Kidney (tissue), 14 donors: ENCODE measurements around the gene PBX4. TPM values are rescaled to one million over a fixed set of nuclear protein-coding genes. Genes with fewer than 3 reads are reported as not detected.

Experiments used
- DNase-seq, 5 donors: peaks; one replicate each; pipeline ENCODE4 v3.0.0-alpha.2; 2013 to 2020
- FAIRE-seq: peaks from 2 replicates; lab custom pipeline; 2012; peaks lifted over from hg19 to GRCh38; lab: Jason Lieb, UNC
- H3K27ac ChIP-seq, 2 donors: one replicate each; pipeline ENCODE4 v1.7.0; 2013; ENCODE audit warnings: low read depth in 2 of 2, low read length in 2 of 2, inconsistent platforms in 1 of 2
- H3K27me3 ChIP-seq: one replicate; pipeline ENCODE4 v1.7.1; 2013; ENCODE audit warnings: low read length, inconsistent platforms; ENCODE audit not compliant: control insufficient read depth, insufficient read depth
- H3K36me3 ChIP-seq, 3 donors: one replicate each; pipeline versions ENCODE4 v1.7.0 to v1.7.1; 2013; ENCODE audit warnings: low read length in 3 of 3, control low read depth in 1 of 3, inconsistent platforms in 1 of 3; ENCODE audit not compliant: insufficient read depth in 3 of 3, control insufficient read depth in 2 of 3
- H3K4me1 ChIP-seq, 3 donors: one replicate each; pipeline versions ENCODE4 v1.7.0 to v1.7.1; 2013; ENCODE audit warnings: low read length in 3 of 3, inconsistent platforms in 1 of 3, low read depth in 1 of 3; ENCODE audit not compliant: control insufficient read depth in 2 of 3, insufficient read depth in 2 of 3
- H3K4me3 ChIP-seq, 3 donors: one replicate each; pipeline versions ENCODE4 v1.7.0 to v1.8.1; 2013; ENCODE audit warnings: low read length in 3 of 3, control low read depth in 1 of 3, inconsistent platforms in 1 of 3
- H3K9ac ChIP-seq, 3 donors: one replicate each; pipeline versions ENCODE4 v1.7.0 to v1.7.1; 2013; ENCODE audit warnings: low read length in 3 of 3, control low read depth in 1 of 3, inconsistent platforms in 1 of 3
- H3K9me3 ChIP-seq, 3 donors: one replicate each; pipeline versions ENCODE4 v1.7.0 to v1.7.1; 2013; ENCODE audit warnings: low read length in 3 of 3, control low read depth in 1 of 3, inconsistent platforms in 1 of 3; ENCODE audit not compliant: control insufficient read depth in 2 of 3, insufficient read depth in 1 of 3
- CTCF ChIP-seq: IDR thresholded peaks from 3 replicates; pipeline ENCODE4 v1.5.1; 2012; ENCODE audit warnings: mild to moderate bottlenecking, moderate library complexity, borderline replicate concordance; ENCODE audit not compliant: insufficient read depth; ENCODE audit errors: extremely low read depth
- intact Hi-C: fragments of 100-400 bp; cut with DNase I; formaldehyde crosslinking; loops from one replicate; pipeline ENCODE4 v1.11.1; 2022
- polyA plus RNA-seq: library from polyadenylated mRNA; stranded (reverse); fragments of 350-450 nt; fragmentation: Illumina TruSeq; extraction: RNeasy Lipid Tissue Mini Kit (QIAGEN cat#74804); gene quantifications from one replicate; pipeline ENCODE4 v1.2.3, GENCODE V29; 2014; ENCODE audit warnings: low read depth, low replicate concordance; ENCODE audit not compliant: insufficient read depth
- total RNA-seq: library from RNA; stranded (reverse); fragmentation: NEBNext Ultra II Directional; extraction: Animal tissue kit (Norgen Biotek cat#: 25700); gene quantifications from one replicate; pipeline ENCODE4 v1.2.1, GENCODE V29; 2021
- donor health status: control.
- donor health status: control.
- donor health status: control.
- donor health status: control.
- donor health status: control.
- donor health status: DM: yes; HTN: yes; CAD: no.
- donor health status: Normal renal cell carcinoma (clear cell type).

PBX4 gene
- total and polyA plus RNA-seq, 2 donors from 2014 or later: 3.9 to 5.7 TPM

- DNase-seq (peak; percentile 70 to 91 (median 82)), FAIRE-seq (no peak)
- Histone ChIP-seq H3K36me3 (peaks cover 0 to 11% (median 6%) of the 10 kb centered on the region in 3 donors), H3K4me1 (peaks cover 0 to 5% (median 0%) of the 10 kb centered on the region in 3 donors), H3K9ac (peak within 1 kb of the TSS; percentile 15 to 71 (median 45)), H3K27me3 (no peaks in the 10 kb centered on the region), H3K4me3 (peak within 1 kb of the TSS; percentile 56 to 78 (median 62)), H3K9me3 (no peaks in the 10 kb centered on the region), H3K27ac (no peak within 1 kb of the TSS)
- TF ChIP-seq CTCF: peak; percentile 73
- intact Hi-C loops: loop anchor here (5.0 kb wide), 1 partner anchor 111 kb away; no protein-coding TSS in a partner anchor
Observed at GRCh38 chr19:19643158-19644053, 24.9 kb upstream of the PBX4 start, which contains the start of gene GMIP. Gene GMIP, minus strand, starts transcription at chr19:19643657. Its CDS starts 128 bp downstream, at chr19:19643529.

- H3K27ac ChIP-seq: no peak overlapping the region
- DNase-seq (no peak), FAIRE-seq (no peak)
- H3K9me3 ChIP-seq: no peaks in the 10 kb centered on the region
- H3K4me1 ChIP-seq: peaks cover 0 to 5% (median 0%) of the 10 kb centered on the region in 3 donors
- H3K36me3 ChIP-seq: peaks cover 0 to 11% (median 6%) of the 10 kb centered on the region in 3 donors
- intact Hi-C loops: loop anchor here (5.0 kb wide), 1 partner anchor 110 kb away; no protein-coding TSS in a partner anchor
- H3K27me3 ChIP-seq: no peaks in the 10 kb centered on the region
- TF ChIP-seq CTCF: no peak
- peak overlapping the region; percentile 56 to 78 (median 62) for H3K4me3 ChIP-seq
- H3K9ac ChIP-seq: peak overlapping the region; percentile 15 to 71 (median 45)
Observed at GRCh38 chr19:19642506-19643157, 24.1 kb upstream of the PBX4 start.

- no peak for FAIRE-seq
Observed at GRCh38 chr19:19637523-19638251, 19.2 kb upstream of the PBX4 start.

More at GRCh38 chr19:19637523-19638251, 19.2 kb upstream of the PBX4 start:
- no peak overlapping the region for H3K27ac ChIP-seq
- no peak for TF ChIP-seq CTCF
- intact Hi-C loops: no loop called here
- no peak overlapping the region for H3K9ac ChIP-seq
- DNase-seq: peak; percentile 51 to 81 (median 57)
- H3K9me3 ChIP-seq: no peaks in the 10 kb centered on the region
- no peaks in the 10 kb centered on the region for H3K27me3 ChIP-seq
- H3K4me3 ChIP-seq: no peak overlapping the region
- H3K36me3 ChIP-seq: no peaks in the 10 kb centered on the region
- H3K4me1 ChIP-seq: peaks cover 0 to under 1% (median 0%) of the 10 kb centered on the region in 3 donors
